H9 (cell line): ENCODE results near the gene IL20. TPM values are rescaled to one million over a fixed set of nuclear protein-coding genes. Genes with fewer than 3 reads are reported as not detected.

Experiments used
- DNase-seq: peaks from one replicate; pipeline ENCODE4 v3.0.0-alpha.2; 2017
- H2AFZ ChIP-seq: one replicate; pipeline ENCODE4 v1.6.1; 2013; ENCODE audit warnings: mild to moderate bottlenecking, low read length, control low read depth, moderate library complexity
- H2AK5ac ChIP-seq: 2 replicates; pipeline ENCODE4 v1.6.1; 2013; ENCODE audit warnings: low read length, control low read depth, mixed read lengths; ENCODE audit not compliant: insufficient read length
- H2BK120ac ChIP-seq: one replicate; pipeline ENCODE4 v1.6.1; 2013; ENCODE audit warnings: low read depth, mild to moderate bottlenecking, low read length, control low read depth, inconsistent platforms; ENCODE audit not compliant: poor library complexity, severe bottlenecking
- H2BK12ac ChIP-seq: 2 replicates; pipeline ENCODE4 v1.6.1; 2013; ENCODE audit warnings: low read length, control low read depth, mixed read lengths, low read depth; ENCODE audit not compliant: insufficient read length
- H2BK15ac ChIP-seq: 2 replicates; pipeline ENCODE4 v1.6.1; 2013; ENCODE audit warnings: low read depth, low read length, control low read depth
- H2BK20ac ChIP-seq: one replicate; pipeline ENCODE4 v1.6.1; 2013; ENCODE audit warnings: low read depth, mild to moderate bottlenecking, low read length, control low read depth, inconsistent platforms; ENCODE audit not compliant: poor library complexity, severe bottlenecking
- H2BK5ac ChIP-seq: 2 replicates; pipeline ENCODE4 v1.6.1; 2013; ENCODE audit warnings: low read length, control low read depth, mixed read lengths; ENCODE audit not compliant: insufficient read length
- H3K14ac ChIP-seq: 2 replicates; pipeline ENCODE4 v1.6.1; 2013; ENCODE audit warnings: low read length, control low read depth; ENCODE audit not compliant: insufficient read depth
- H3K18ac ChIP-seq: 2 replicates; pipeline ENCODE4 v1.6.1; 2013; ENCODE audit warnings: low read depth, mild to moderate bottlenecking, mixed read lengths, low read length, control low read depth; ENCODE audit not compliant: insufficient read length
- H3K23ac ChIP-seq: 2 replicates; pipeline ENCODE4 v1.6.1; 2013; ENCODE audit warnings: low read length, control low read depth, mixed read lengths, low read depth; ENCODE audit not compliant: insufficient read length
- H3K23me2 ChIP-seq: 2 replicates; pipeline ENCODE4 v1.6.1; 2013; ENCODE audit warnings: low read depth, mild to moderate bottlenecking, mixed read lengths, low read length, control low read depth; ENCODE audit not compliant: insufficient read length, poor library complexity, severe bottlenecking
- H3K27ac ChIP-seq: 2 replicates; pipeline ENCODE4 v1.5.1; 2013; ENCODE audit warnings: low read length, control low read depth, mixed read lengths, low read depth; ENCODE audit not compliant: insufficient read length
- H3K27me3 ChIP-seq: 2 replicates; pipeline ENCODE4 v1.6.1; 2013; ENCODE audit warnings: low read length, control low read depth, inconsistent platforms; ENCODE audit not compliant: insufficient read depth
- H3K4ac ChIP-seq: 2 replicates; pipeline ENCODE4 v1.6.1; 2013; ENCODE audit warnings: low read depth, mild to moderate bottlenecking, control low read depth, inconsistent platforms, low read length, moderate library complexity
- H3K4me1 ChIP-seq: 2 replicates; pipeline ENCODE4 v1.6.1; 2013; ENCODE audit warnings: low read length, control low read depth, inconsistent platforms; ENCODE audit not compliant: insufficient read depth
- H3K4me2 ChIP-seq: 2 replicates; pipeline ENCODE4 v1.6.1; 2013; ENCODE audit warnings: low read length, control low read depth, mixed read lengths; ENCODE audit not compliant: insufficient read length, insufficient read depth
- H3K56ac ChIP-seq: 2 replicates; pipeline ENCODE4 v1.6.1; 2013; ENCODE audit warnings: low read depth, mild to moderate bottlenecking, mixed read lengths, low read length, control low read depth; ENCODE audit not compliant: insufficient read length
- H3K79me1 ChIP-seq: 2 replicates; pipeline ENCODE4 v1.6.1; 2013; ENCODE audit warnings: low read depth, mild to moderate bottlenecking, moderate library complexity, low read length, control low read depth, inconsistent platforms; ENCODE audit not compliant: insufficient read depth, poor library complexity, severe bottlenecking
- H3K79me2 ChIP-seq: 2 replicates; pipeline ENCODE4 v1.6.1; 2013; ENCODE audit warnings: low read length, control low read depth, inconsistent platforms; ENCODE audit not compliant: insufficient read depth
- H3K9ac ChIP-seq: 2 replicates; pipeline ENCODE4 v1.6.1; 2013; ENCODE audit warnings: low read length, control low read depth, mixed read lengths; ENCODE audit not compliant: insufficient read length; ENCODE audit errors: extremely low read depth
- H3K9me3 ChIP-seq: one replicate; pipeline ENCODE4 v1.6.1; 2013; ENCODE audit warnings: low read depth, low read length, inconsistent platforms; ENCODE audit not compliant: control insufficient read depth
- H3T11ph ChIP-seq: one replicate; pipeline ENCODE4 v1.6.1; 2013; ENCODE audit warnings: mild to moderate bottlenecking, low read length, control low read depth, inconsistent platforms
- H4K20me1 ChIP-seq: one replicate; pipeline ENCODE4 v1.6.1; 2013; ENCODE audit not compliant: control insufficient read depth, insufficient read length, insufficient read depth
- H4K5ac ChIP-seq: 2 replicates; pipeline ENCODE4 v1.6.1; 2013; ENCODE audit warnings: low read depth, mild to moderate bottlenecking, mixed read lengths, low read length, control low read depth; ENCODE audit not compliant: insufficient read length
- H4K8ac ChIP-seq: replicated peaks from 2 replicates; pipeline ENCODE4 v1.6.1; 2013; ENCODE audit warnings: low read length, control low read depth, mixed read lengths, low read depth; ENCODE audit not compliant: insufficient read length
- H4K91ac ChIP-seq: 2 replicates; pipeline ENCODE4 v1.6.1; 2013; ENCODE audit warnings: low read depth, mild to moderate bottlenecking, moderate library complexity, mixed read lengths, low read length, control low read depth; ENCODE audit not compliant: insufficient read length
- H3K27ac Mint-ChIP-seq, 3 experiments: 2 replicates in 2 of 3; 3 replicates in 1 of 3; pipeline ENCODE4 v1.8.0; 2020 to 2021; ENCODE audit warnings: mixed read lengths in 3 of 3, mild to moderate bottlenecking in 1 of 3, moderate library complexity in 1 of 3
- H3K27me3 Mint-ChIP-seq: 2 replicates; pipeline ENCODE4 v1.8.0; 2021; ENCODE audit warnings: low read depth, mild to moderate bottlenecking, moderate library complexity, mixed read lengths
- H3K36me3 Mint-ChIP-seq, 3 experiments: 2 replicates in 2 of 3; 3 replicates in 1 of 3; pipeline ENCODE4 v1.8.0; 2020 to 2021; ENCODE audit warnings: low read depth in 3 of 3, mixed read lengths in 3 of 3; ENCODE audit not compliant: insufficient read depth in 1 of 3
- H3K4me1 Mint-ChIP-seq, 2 experiments: 2 replicates each; pipeline ENCODE4 v1.8.0; 2020; ENCODE audit warnings: mixed read lengths in 2 of 2
- H3K4me3 Mint-ChIP-seq, 2 experiments: 2 replicates in 1 of 2; 3 replicates in 1 of 2; pipeline ENCODE4 v1.8.0; 2020 to 2021; ENCODE audit warnings: mild to moderate bottlenecking in 2 of 2, mixed read lengths in 2 of 2, moderate library complexity in 1 of 2
- H3K9me3 Mint-ChIP-seq, 2 experiments: 2 replicates in 1 of 2; 3 replicates in 1 of 2; pipeline ENCODE4 v1.8.0; 2020; ENCODE audit warnings: mild to moderate bottlenecking in 2 of 2, mixed read lengths in 2 of 2, moderate library complexity in 1 of 2
- WGBS: extraction: QIAGEN DNeasy Blood & Tissue Kit; methylation state at CpG from one replicate; pipeline ENCODE4 v1.1.7; 2013; ENCODE audit warnings: missing lambda C conversion rate, low lambda C conversion rate, mixed read lengths; ENCODE audit not compliant: insufficient read length; ENCODE audit errors: extremely low coverage; 5-methylcytosine and 5-hydroxymethylcytosine counted together
- total RNA-seq: library from RNA; stranded (reverse); gene quantifications from 2 replicates; pipeline ENCODE4 v1.2.1, GENCODE V29; 2021
- TF ChIP-seq, protein P1 (sequence below): fragments of 200-600 bp; sonication (generic); conservative IDR thresholded peaks from 3 replicates; pipeline ENCODE4 v1.8.0; 2021; ENCODE audit warnings: antibody characterized with exemption, mild to moderate bottlenecking

Gene IL20
- total RNA-seq, 1 experiment from 2014 or later: not detected

DNA sequence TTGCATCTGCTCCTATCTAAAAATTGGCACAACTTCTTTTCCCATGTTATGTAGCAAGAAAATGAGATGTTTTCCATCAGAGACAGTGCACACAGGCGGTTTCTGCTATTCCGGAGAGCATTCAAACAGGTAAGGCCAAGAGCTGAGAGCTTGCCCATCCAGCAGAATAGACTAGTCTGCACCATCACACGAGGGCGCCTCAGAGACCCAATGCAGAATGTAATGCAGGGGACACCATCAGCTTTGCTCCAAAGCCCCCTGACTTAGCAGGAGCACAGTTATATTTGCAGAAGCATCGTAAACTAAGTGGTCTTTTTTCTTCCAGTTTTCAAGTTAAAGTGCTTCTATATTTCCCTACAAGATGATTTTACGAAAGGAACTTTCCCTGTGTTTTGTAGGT lies 36.5 kb downstream of the IL20 start:
- no peak overlapping the region for H3K4ac ChIP-seq
- no peak overlapping the region for H4K91ac ChIP-seq
- no peak for DNase-seq
- H4K8ac ChIP-seq: no peak overlapping the region
- TF ChIP-seq, protein P1, sequence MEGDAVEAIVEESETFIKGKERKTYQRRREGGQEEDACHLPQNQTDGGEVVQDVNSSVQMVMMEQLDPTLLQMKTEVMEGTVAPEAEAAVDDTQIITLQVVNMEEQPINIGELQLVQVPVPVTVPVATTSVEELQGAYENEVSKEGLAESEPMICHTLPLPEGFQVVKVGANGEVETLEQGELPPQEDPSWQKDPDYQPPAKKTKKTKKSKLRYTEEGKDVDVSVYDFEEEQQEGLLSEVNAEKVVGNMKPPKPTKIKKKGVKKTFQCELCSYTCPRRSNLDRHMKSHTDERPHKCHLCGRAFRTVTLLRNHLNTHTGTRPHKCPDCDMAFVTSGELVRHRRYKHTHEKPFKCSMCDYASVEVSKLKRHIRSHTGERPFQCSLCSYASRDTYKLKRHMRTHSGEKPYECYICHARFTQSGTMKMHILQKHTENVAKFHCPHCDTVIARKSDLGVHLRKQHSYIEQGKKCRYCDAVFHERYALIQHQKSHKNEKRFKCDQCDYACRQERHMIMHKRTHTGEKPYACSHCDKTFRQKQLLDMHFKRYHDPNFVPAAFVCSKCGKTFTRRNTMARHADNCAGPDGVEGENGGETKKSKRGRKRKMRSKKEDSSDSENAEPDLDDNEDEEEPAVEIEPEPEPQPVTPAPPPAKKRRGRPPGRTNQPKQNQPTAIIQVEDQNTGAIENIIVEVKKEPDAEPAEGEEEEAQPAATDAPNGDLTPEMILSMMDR: no peak
- H3K14ac ChIP-seq: no peak overlapping the region
- no peak overlapping the region for H3K23ac ChIP-seq
- H3K79me2 ChIP-seq: no peaks in the 10 kb centered on the region
- no peak overlapping the region for H4K5ac ChIP-seq
- no peaks in the 10 kb centered on the region for H3K4me1 ChIP-seq
- H3T11ph ChIP-seq: no peak overlapping the region
- no peaks in the 10 kb centered on the region for H3K23me2 ChIP-seq
- H4K20me1 ChIP-seq: no peaks in the 10 kb centered on the region
- H2AFZ ChIP-seq: no peak overlapping the region
- Mint-ChIP-seq H3K27ac (no peak overlapping the region), H3K27me3 (peaks cover 37% of the 10 kb centered on the region), H3K9me3 (no peaks in the 10 kb centered on the region), H3K4me1 (peaks cover 3 to 5% of the 10 kb centered on the region in 2 experiments; a peak in 3 of 4 replicates), H3K36me3 (no peaks in the 10 kb centered on the region), H3K4me3 (no peak overlapping the region)
- H2BK12ac ChIP-seq: no peak overlapping the region
- no peak overlapping the region for H2BK5ac ChIP-seq
- no peaks in the 10 kb centered on the region for H3K79me1 ChIP-seq
- H2BK20ac ChIP-seq: no peak overlapping the region
- no peak overlapping the region for H3K18ac ChIP-seq
- H3K27ac ChIP-seq: no peak overlapping the region
- H3K9ac ChIP-seq: no peak overlapping the region
- H2BK120ac ChIP-seq: no peak overlapping the region
- H3K4me2 ChIP-seq: no peak overlapping the region
- no peak overlapping the region for H2BK15ac ChIP-seq
- no peaks in the 10 kb centered on the region for H3K9me3 ChIP-seq
- no CpG with 5 or more reads among the region's 6 CpGs for WGBS
- no peak overlapping the region for H3K56ac ChIP-seq
- no peak overlapping the region for H2AK5ac ChIP-seq
- H3K27me3 ChIP-seq: no peaks in the 10 kb centered on the region
